Retinal pigment epithelial cell (primary cell): ENCODE measurements around the gene CBR4.

ENCODE experiments used
- DNase-seq: peaks from one replicate; pipeline ENCODE4 v3.0.0-alpha.2; 2010; ENCODE audit warnings: low read depth
- H3K4me3 ChIP-seq: 2 replicates; pipeline ENCODE4 v1.5.1; 2011; ENCODE audit warnings: mild to moderate bottlenecking, low read length, control low read depth, moderate library complexity
- TF ChIP-seq, protein P1 (sequence below): conservative IDR thresholded peaks from 2 replicates; pipeline ENCODE4 v1.5.1; 2011; ENCODE audit warnings: low read depth, low read length, control low read depth, inconsistent platforms

CBR4 gene

DNA sequence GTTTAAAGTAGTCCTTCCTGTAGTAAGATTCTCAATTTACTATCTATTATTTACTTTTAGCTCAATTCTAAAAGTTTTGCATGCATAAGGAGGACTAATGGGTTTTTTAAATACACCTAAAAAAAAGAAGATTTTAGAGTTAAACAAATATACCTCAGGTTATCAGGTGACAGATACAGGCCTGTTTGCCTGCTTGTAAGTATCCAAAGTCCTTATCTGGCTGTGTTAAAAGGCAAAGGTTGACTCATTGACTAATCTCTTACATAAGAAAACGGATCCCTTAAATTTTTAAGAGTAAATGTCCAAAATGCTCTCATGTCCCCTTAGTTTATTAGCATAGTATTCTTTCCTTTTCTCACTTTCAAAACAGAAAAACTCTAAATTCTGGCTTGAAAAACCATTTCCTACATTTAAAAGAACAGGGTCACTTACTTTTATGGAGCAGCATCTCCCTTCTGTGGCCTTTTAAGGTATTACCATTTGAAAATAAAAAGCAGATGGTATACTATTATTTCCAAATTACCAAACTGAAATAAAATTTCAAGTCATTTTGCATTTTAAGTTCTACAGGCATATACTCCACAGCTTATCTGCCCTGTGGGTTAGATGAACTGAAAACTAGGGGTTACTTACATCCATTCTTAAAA, 4.5 kb downstream of the CBR4 start:
- TF ChIP-seq, protein P1, sequence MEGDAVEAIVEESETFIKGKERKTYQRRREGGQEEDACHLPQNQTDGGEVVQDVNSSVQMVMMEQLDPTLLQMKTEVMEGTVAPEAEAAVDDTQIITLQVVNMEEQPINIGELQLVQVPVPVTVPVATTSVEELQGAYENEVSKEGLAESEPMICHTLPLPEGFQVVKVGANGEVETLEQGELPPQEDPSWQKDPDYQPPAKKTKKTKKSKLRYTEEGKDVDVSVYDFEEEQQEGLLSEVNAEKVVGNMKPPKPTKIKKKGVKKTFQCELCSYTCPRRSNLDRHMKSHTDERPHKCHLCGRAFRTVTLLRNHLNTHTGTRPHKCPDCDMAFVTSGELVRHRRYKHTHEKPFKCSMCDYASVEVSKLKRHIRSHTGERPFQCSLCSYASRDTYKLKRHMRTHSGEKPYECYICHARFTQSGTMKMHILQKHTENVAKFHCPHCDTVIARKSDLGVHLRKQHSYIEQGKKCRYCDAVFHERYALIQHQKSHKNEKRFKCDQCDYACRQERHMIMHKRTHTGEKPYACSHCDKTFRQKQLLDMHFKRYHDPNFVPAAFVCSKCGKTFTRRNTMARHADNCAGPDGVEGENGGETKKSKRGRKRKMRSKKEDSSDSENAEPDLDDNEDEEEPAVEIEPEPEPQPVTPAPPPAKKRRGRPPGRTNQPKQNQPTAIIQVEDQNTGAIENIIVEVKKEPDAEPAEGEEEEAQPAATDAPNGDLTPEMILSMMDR, result peak; percentile 54
- no peak for DNase-seq
- H3K4me3 ChIP-seq, result no peak overlapping the region

DNA sequence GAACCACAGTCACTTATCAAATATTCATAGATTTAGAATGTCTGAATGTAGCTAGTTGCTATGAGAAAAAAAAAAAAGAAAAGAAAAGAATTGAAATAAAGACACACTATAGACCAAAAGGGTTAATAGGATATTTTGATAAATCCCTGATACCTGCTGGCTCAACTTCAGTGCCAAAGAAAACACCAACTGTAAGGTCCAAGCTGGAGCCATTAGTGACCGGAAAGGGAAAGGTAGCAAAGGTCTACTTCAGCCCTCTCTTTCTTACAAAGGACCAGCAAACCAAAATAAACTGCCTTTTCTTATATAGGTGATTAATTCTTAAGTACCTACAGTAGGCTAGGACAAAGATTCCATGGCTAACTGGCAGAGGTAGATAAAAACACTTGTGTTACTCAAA, 9.7 kb downstream of the CBR4 start:
- TF ChIP-seq, protein P1, result no peak
- H3K4me3 ChIP-seq, result no peak overlapping the region
- DNase-seq, result no peak

DNA sequence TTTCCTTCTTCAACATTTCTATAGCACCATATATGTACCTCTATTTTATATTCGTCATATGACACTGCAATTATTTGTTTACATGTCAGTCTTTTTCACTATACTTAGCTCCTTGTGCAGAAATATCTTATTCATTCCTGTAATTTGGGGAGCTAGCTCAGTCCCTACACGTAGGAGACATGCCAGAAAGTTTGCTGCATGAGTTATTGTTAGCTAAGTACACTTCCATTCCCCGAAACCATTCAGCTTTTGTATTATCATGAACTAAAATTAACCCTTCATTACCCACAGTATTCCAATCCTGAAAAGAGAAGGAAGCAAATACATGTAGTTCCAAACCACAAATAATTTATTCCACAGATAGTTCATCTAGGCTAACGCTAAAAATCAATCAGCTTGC, 10.2 kb downstream of the CBR4 start:
- TF ChIP-seq, protein P1, result no peak
- no peak for DNase-seq

DNA sequence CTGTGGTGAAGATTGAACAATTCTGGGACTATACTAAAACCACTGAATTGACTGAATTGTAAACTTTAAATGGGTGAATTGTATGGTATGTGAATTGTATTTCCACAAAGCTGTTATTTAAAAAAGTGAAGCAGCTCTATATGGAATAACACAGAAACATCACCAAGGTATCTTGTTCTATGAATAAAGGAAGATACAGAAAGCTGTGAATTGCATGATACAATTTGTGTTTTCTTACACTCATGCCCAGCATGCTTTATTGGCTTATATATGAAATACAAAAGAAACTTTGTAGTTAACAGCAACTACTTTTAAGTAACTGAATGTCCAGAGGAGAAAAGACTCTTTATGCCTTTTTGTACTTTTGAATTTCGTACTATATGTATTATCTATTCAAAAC, 11.5 kb downstream of the CBR4 start:
- no peak for DNase-seq
- no peak overlapping the region for H3K4me3 ChIP-seq

More for the DNA sequence above, 10.2 kb downstream of the CBR4 start:
- H3K4me3 ChIP-seq, result no peak overlapping the region

DNA sequence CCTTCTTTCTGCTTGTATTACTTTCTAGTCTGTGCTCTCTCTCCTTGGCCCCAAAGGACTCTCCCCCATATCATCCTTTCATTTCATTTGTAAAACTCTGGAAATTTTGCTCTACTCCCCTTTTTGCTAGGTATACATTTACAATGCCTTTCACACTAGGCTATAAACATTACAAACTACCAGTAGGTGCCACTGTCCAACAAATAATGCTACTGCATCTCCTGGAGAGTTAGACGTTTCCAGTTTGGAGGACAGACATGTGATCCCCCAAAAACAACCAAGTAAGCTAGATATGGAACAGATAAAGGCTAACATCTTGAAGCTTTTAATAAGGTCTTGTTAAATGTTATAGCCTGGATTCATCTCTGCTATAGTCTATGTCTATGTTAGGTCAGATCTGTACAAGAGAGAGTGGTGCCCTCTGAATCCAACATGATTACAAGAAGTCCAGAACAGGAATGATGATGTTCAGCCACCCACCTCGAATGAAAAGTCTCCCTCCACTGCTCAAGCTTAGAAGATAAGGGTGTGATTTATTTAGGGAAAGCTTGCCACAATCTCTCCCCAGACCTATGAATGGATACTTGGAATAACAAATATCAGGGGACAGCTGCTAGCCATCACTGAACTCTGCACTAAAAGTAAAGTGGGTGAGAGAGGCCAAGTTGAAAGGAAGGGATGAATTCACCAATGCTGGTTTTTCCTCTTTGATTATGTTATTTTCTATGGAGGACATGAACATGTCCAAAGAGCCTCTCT, 14.3 kb downstream of the CBR4 start:
- TF ChIP-seq, protein P1, result peak; percentile 33
- no peak overlapping the region for H3K4me3 ChIP-seq
- no peak for DNase-seq

More for the DNA sequence above, 11.5 kb downstream of the CBR4 start:
- TF ChIP-seq, protein P1, result no peak

DNA sequence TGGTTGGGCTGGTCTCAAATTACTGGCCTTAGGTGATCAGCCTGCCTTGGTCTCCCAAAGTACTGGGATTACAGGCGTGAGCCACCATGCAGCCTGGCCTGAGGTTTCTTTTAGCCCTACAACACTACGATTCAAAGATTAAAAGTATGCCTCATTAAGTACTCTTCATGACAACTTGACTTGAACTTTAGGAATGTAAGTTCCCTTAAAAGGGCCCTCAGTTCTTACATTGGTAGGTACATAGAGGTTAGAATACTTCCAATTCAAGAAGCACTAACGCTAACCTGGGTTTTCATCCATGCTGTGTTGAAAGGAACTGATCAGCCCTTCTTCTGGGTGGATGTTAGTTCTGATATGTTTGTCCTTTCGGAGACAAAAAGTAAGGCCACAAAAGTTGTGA, 15.1 kb downstream of the CBR4 start:
- TF ChIP-seq, protein P1, result no peak
- DNase-seq, result no peak
- no peak overlapping the region for H3K4me3 ChIP-seq
